NT2/D1 (cell line): ENCODE measurements around the gene TAOK3.

ENCODE experiments used
- SUZ12 ChIP-seq: IDR thresholded peaks from 2 replicates; pipeline ENCODE4 v1.6.1; 2011; ENCODE audit not compliant: insufficient read length, insufficient read depth; ENCODE audit errors: extremely low read depth
- YY1 ChIP-seq: IDR thresholded peaks from 2 replicates; pipeline ENCODE4 v1.6.1; 2011; ENCODE audit not compliant: insufficient read length, insufficient read depth

DNA sequence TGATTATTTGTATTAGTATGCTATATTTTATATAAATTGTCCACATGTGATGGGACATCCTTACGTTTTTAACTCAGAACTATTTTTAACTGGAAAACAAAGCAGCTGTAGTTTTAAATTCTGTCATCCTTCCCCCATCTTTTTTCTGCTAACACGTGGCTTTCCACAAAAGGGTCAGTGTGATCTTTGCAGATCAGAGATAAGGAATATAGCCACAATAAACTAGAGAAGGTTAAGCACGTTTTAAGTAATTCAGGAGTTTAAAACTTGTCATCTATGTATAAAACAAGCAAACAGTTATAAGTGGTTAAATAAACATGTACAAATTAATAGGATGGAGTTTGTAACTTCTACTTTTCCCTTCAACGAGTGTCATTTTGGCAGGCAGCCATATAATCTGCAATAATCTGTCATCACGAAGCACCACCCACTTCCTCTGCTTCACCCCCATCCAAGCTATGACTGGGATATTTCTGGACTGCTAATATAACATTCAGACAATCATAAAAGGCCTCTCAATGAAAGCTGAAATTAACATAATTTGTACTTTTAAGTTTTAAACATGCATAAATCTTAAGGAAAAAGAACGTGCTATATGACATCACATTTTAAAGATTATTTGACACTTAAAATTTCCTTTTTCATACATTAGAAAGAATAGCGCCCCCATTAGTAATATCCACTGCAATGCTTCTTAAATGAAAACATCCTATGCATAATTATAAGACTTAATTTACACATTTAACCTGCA is 15.3 kb downstream of the TAOK3 start:
- TF ChIP-seq YY1: no peak
- no peak for TF ChIP-seq SUZ12
